Caco-2 (cell line): ENCODE data around the gene ITPR1. TPM values are rescaled to one million over a fixed set of nuclear protein-coding genes. Genes with fewer than 3 reads are reported as not detected.

Experiments
- BruUV-seq: library from RNA; stranded (reverse); fragments of 400-500 nt; replicated peaks from 2 replicates; lab custom pipeline; 2021; lab: Mats Ljungman, UMichigan
- CTCF ChIA-PET: fragments of 300-600 bp; sonication (Branson Sonifier 250); formaldehyde crosslinking; loops from one replicate; lab custom pipeline; 2022; ENCODE audit warnings: antibody characterized with exemption; lab: Charles Lee
- POLR2A ChIA-PET: fragments of 300-600 bp; sonication (Branson Sonifier 250); formaldehyde crosslinking; loops from one replicate; lab custom pipeline; 2022; ENCODE audit warnings: antibody characterized with exemption; lab: Charles Lee
- DNase-seq, 2 experiments: peaks; one replicate each; pipeline versions ENCODE4 v3.0.0 to v3.0.0-alpha.2; 2020 to 2022
- H3K27me3 ChIP-seq: replicated peaks from 2 replicates; pipeline ENCODE4 v1.6.0; 2011; ENCODE audit warnings: low read length; ENCODE audit not compliant: control insufficient read depth, insufficient read depth
- H3K36me3 ChIP-seq: 2 replicates; pipeline ENCODE4 v1.5.1; 2011; ENCODE audit warnings: low read length; ENCODE audit not compliant: control insufficient read depth, insufficient read depth
- H3K4me1 ChIP-seq: fragments of 250-450 bp; sonication (Bioruptor Pico); 2 replicates; pipeline ENCODE4 v1.5.1; 2020; ENCODE audit warnings: mild to moderate bottlenecking
- H3K4me3 ChIP-seq: 2 replicates; pipeline ENCODE4 v1.5.1; 2011; ENCODE audit warnings: low read depth, mild to moderate bottlenecking, control low read depth, low read length
- H3K9me3 ChIP-seq: fragments of 250-450 bp; sonication (Bioruptor Pico); 2 replicates; pipeline ENCODE4 v1.5.1; 2020; ENCODE audit warnings: mild to moderate bottlenecking, moderate library complexity
- H3K27ac Mint-ChIP-seq: one replicate; pipeline ENCODE4 v1.8.0; 2022; ENCODE audit warnings: mixed read lengths; ENCODE audit not compliant: unreplicated experiment
- H3K27me3 Mint-ChIP-seq: one replicate; pipeline ENCODE4 v1.8.0; 2022; ENCODE audit warnings: mixed read lengths; ENCODE audit not compliant: insufficient read depth, unreplicated experiment
- H3K36me3 Mint-ChIP-seq: one replicate; pipeline ENCODE4 v1.8.0; 2022; ENCODE audit warnings: mild to moderate bottlenecking, mixed read lengths; ENCODE audit not compliant: insufficient read depth, unreplicated experiment
- H3K4me1 Mint-ChIP-seq: one replicate; pipeline ENCODE4 v1.8.0; 2022; ENCODE audit warnings: low read depth, mixed read lengths; ENCODE audit not compliant: unreplicated experiment
- H3K4me3 Mint-ChIP-seq: one replicate; pipeline ENCODE4 v1.8.0; 2022; ENCODE audit warnings: mild to moderate bottlenecking, moderate library complexity, mixed read lengths; ENCODE audit not compliant: unreplicated experiment
- H3K9me3 Mint-ChIP-seq: one replicate; pipeline ENCODE4 v1.8.0; 2022; ENCODE audit warnings: mixed read lengths; ENCODE audit not compliant: unreplicated experiment
- CTCF ChIP-seq, 2 experiments: fragments of 200-600 bp in 1 of 2; IDR thresholded peaks; 1 replicate in 1 of 2; 2 replicates in 1 of 2; pipeline versions ENCODE4 v1.5.1 to v1.8.0; 2011 to 2022; ENCODE audit warnings: antibody characterized with exemption in 1 of 2, control low read depth in 1 of 2, inconsistent platforms in 1 of 2, low read depth in 1 of 2, low read length in 1 of 2, mild to moderate bottlenecking in 1 of 2, moderate library complexity in 1 of 2; ENCODE audit not compliant: insufficient read depth in 1 of 2, severe bottlenecking in 1 of 2, unreplicated experiment in 1 of 2
- intact Hi-C: fragments of 100-400 bp; cut with micrococcal nuclease; formaldehyde crosslinking; loops from one replicate; pipeline ENCODE4 v1.10.0; 2022; ENCODE audit not compliant: unreplicated experiment
- total RNA-seq: library from RNA; stranded (reverse); gene quantifications from 2 replicates; pipeline ENCODE4 v1.2.3, GENCODE V29; 2022

Gene ITPR1
- total RNA-seq, 1 experiment from 2014 or later, result 10.4 TPM

- no TSS peak for BruUV-seq
- no peak for TF ChIP-seq CTCF (IDR thresholded peaks at IDR 0.05; ENCODE audit: insufficient read depth in 1 of 2, low read depth in 1 of 2, low read length in 1 of 2, severe bottlenecking in 1 of 2, unreplicated experiment in 1 of 2)
- no peaks in the 10 kb centered on the region for H3K4me1 Mint-ChIP-seq
- intact Hi-C loops, result no loop called here
- H3K4me3 Mint-ChIP-seq, result no peak overlapping the region
- H3K4me1 ChIP-seq, result peaks cover 12% of the 10 kb centered on the region
- no peaks in the 10 kb centered on the region for H3K36me3 ChIP-seq
- H3K36me3 Mint-ChIP-seq, result no peaks in the 10 kb centered on the region
- H3K9me3 ChIP-seq, result peaks cover 4% of the 10 kb centered on the region; the same call in 1 of the 2 replicates
- H3K9me3 Mint-ChIP-seq, result peaks cover under 1% of the 10 kb centered on the region
- H3K4me3 ChIP-seq, result no peak overlapping the region
- no peaks in the 10 kb centered on the region for H3K27me3 ChIP-seq
- ChIA-PET CTCF (no interaction called here), POLR2A (interaction anchor here (0.6 kb wide), 1 partner anchor 8 kb away, joined by 3 read pairs; no protein-coding TSS in a partner anchor)
- no peak overlapping the region for H3K27ac Mint-ChIP-seq
- no peaks in the 10 kb centered on the region for H3K27me3 Mint-ChIP-seq
- DNase-seq, result no peak
Measured at GRCh38 chr3:4738737-4739274, 245.7 kb downstream of the ITPR1 start.

GRCh38 chr3:4739289-4740236 lies 246.4 kb downstream of the ITPR1 start:
- ChIA-PET CTCF (no interaction called here), POLR2A (no interaction called here)
- no peaks in the 10 kb centered on the region for H3K36me3 ChIP-seq
- no peaks in the 10 kb centered on the region for H3K36me3 Mint-ChIP-seq
- H3K9me3 Mint-ChIP-seq, result peaks cover 8% of the 10 kb centered on the region
- DNase-seq, result no peak
- peaks cover 20% of the 10 kb centered on the region for H3K4me1 ChIP-seq
- H3K4me3 Mint-ChIP-seq, result no peak overlapping the region
- no peaks in the 10 kb centered on the region for H3K27me3 ChIP-seq
- intact Hi-C loops, result loop anchor here (5.0 kb wide), 1 partner anchor 448 kb away; the partner anchor contains the start of gene EDEM1
- no peak for TF ChIP-seq CTCF (IDR thresholded peaks at IDR 0.05; ENCODE audit: insufficient read depth in 1 of 2, low read depth in 1 of 2, low read length in 1 of 2, severe bottlenecking in 1 of 2, unreplicated experiment in 1 of 2)
- no TSS peak for BruUV-seq
- H3K4me3 ChIP-seq, result no peak overlapping the region
- peaks cover 4% of the 10 kb centered on the region; the same call in 1 of the 2 replicates for H3K9me3 ChIP-seq
- H3K27me3 Mint-ChIP-seq, result no peaks in the 10 kb centered on the region
- peaks cover 7% of the 10 kb centered on the region for H3K4me1 Mint-ChIP-seq
- no peak overlapping the region for H3K27ac Mint-ChIP-seq

- no TSS peak for BruUV-seq
- Mint-ChIP-seq H3K4me3 (no peak overlapping the region), H3K27ac (no peak overlapping the region), H3K4me1 (peaks cover 16% of the 10 kb centered on the region), H3K36me3 (no peaks in the 10 kb centered on the region), H3K9me3 (peaks cover 9% of the 10 kb centered on the region), H3K27me3 (no peaks in the 10 kb centered on the region)
- no peak for TF ChIP-seq CTCF (IDR thresholded peaks at IDR 0.05; ENCODE audit: insufficient read depth in 1 of 2, low read depth in 1 of 2, low read length in 1 of 2, severe bottlenecking in 1 of 2, unreplicated experiment in 1 of 2)
- no peak for DNase-seq
- intact Hi-C loops, result loop anchor here (5.0 kb wide), 1 partner anchor 447 kb away; the partner anchor contains the start of gene EDEM1
- Histone ChIP-seq H3K4me3 (no peak overlapping the region), H3K4me1 (peaks cover 30% of the 10 kb centered on the region), H3K36me3 (no peaks in the 10 kb centered on the region), H3K9me3 (peaks cover 4% of the 10 kb centered on the region; the same call in 1 of the 2 replicates), H3K27me3 (no peaks in the 10 kb centered on the region)
- ChIA-PET CTCF (no interaction called here), POLR2A (no interaction called here)
Measured at GRCh38 chr3:4740397-4741105, 247.4 kb downstream of the ITPR1 start.
